ENCODE data around the gene RAD21L1.

Gene RAD21L1

DNA sequence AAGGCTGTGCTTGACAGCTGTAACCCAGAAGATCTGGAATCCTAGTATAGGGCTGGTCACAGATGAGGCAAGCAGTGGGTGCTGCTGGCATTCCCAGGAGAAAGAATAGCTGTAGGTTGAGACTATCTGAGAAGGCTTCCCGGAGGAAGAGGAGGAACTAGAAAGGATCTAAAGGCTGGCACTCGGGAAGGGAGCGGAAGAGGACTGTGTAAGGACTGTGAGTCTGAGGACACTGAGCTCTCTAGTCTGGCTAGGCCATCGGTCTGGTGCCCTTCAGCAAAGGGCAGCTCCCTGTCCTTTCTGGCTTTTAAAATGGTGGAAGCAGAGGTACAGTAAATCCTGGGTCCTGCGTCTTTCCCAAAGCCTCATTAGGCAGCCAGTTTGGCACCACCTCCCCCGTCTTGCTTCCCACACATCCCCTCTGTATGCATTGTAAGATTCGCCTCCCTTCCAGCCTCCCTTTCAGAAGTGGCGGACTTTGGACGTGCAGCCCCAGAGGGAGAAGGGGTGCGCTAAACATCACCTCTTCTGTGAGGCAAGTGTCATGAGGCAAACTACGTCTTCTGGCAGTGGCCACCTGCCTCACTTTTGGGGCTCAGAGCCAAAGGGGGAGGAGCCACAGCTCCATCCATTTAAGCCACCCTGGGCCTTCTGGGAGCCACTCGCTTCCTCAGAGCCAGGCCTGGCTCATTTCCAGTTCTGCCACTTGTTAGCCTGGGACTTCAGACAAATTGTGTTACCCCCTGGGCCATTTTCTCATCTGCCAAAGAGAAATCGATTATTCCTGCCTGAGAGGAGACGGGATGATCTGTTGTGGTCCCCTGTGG is 48.9 kb downstream of the RAD21L1 start:
- DNase-seq = no peak

DNA sequence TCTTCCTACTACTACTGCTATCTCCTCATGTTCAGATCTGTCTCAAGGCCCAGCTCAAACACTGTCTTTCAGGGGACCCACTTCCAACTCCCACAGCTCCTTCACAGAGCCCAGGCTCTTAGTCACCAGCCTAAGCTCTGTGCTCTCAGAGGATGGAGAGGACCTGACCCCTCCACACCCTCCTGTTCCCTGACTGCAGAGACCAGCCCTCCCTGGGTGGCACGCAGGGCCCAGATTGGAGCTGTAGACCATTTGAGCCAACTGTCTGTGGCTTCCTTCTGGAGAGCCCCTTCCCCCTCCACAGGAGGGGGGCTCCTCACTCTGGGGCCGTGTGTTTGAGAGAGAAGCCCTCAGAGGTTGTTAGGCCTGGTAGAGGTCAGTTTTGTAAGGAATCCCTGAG is 50.1 kb downstream of the RAD21L1 start:
- DNase-seq = peak; percentile 30

DNA sequence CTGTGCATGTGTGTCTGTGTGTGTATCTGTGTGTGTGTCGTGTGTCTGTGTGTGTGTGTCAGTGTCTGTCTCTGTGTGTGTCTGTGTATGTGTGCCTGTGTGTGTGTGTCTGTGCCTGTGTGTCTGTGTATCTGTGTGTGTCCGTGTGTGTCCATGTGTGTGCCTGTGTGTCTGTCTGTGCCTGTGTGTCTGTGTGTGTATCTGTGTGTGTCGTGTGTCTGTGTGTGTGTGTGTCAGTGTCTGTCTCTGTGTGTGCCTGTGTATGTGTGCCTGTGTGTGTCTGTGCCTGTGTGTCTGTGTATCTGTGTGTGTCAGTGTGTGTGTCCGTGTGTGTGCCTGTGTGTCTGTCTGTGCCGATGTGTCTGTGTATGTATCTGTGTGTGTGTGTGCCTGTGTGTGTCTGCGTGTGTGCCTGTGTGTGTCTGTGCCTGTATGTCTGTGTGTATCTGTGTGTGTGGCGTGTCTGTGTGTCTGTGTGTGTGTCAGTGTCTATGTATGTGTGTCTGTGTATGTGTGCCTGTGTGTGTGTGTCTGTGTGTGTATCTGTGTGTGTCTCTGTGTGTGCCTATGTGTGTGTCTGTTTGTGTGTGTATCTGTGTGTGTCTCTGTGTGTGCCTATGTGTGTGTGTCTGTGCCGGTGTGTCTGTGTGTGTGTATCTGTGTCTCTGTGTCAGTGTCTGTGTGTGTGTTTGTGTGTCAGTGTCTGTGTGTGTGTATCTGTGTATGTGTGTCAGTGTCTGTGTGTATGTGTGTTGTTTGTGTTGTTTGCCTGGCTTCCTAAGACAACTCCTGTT is 51.9 kb downstream of the RAD21L1 start:
- no peak for DNase-seq

DNA sequence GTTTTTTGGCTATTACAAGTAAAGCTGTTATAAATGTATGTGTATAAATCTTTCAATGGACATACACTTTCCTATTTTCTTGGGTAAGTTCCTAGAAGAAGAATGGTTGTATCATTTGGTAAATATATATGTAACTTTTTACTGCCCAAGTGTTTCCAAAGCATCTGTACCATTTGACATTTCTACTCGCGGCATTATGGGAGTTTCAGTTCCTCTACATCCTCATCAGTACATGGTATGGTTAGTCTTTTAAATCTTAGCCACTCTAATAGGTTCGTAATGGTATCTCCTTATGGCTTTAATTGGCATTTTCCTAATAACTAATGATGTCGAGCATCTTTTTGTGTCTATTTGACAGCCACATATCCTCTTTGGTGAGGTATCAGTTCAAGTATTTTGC is 53.1 kb downstream of the RAD21L1 start:
- no peak for DNase-seq

DNA sequence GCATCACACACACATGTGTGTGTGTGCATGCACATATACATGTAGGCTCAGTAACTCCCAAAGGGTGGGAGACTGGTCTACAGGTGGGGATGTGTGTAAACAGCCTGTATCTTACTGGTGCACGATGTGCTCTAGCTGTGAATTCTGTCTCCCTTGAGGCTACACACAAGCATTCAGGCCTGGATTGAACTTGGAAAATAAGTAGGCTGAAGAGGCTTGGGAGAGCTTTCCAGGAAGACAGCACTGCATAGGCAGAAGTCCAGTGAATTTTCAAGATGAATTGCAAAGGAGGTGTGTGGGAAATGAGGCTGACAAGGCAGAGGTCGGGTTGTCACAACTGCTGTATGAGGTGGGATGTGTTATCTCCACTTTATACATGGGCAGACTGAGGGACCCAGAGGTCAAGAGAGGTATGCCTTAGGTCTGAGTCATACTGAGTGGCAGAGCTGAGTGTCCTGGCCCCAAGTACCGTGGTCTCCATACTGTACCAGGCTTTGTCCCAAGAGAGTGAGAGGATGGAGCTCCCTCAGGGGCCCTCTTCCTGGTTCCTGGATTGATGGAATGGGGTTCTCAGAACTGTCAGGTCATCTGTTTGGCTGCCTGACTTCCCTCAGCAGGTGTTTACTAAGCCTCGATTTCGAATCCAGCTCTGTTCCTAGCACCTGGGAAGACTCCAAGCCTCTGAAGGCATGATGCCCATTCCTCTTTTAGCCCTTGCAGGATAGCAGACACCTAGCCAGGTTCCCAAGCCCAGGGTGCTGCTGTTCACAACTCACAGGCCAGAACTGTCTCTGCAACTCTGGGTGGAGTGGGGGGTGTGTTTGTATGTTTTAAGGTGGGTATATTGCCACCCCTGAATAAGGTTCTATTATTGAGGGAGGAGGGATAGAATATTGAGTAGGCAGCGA is 54.6 kb downstream of the RAD21L1 start:
- DNase-seq = peak; percentile 46

DNA sequence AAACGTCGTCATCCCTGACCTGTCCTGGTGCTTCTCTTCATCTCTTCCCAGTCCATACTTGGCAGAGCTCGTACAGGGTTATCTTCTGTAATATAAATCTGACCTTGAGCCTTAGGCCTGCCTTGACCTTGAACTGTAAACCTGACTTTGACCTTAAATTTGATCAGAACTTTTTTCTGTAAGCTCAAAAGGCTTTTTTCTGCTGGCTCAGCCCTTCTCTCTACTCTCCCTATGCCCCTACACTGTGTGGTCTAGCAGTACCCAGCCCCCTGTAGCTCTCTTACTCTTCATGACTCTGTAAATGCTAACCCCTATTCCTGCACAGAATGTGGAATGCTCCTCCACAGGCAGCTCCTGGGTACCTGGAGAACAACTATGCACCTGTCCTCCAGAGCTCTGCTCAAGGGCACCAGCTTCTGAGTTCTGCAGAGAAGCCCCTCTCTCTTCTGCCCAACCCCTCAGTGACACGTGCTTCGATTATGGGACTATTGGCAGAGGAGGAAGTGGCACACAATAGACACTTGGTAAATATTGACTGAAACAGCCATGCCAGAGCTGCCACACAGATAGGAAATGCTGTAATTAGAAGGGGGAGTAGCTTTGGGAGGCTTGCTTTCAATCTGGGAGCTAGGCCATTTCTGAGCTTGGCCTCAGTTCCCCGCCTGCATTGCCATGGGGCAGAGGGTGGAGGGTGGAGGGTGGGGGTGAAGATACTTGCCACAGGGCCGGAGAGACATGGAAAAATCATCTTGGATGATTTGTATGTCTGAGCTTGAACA is 55.6 kb downstream of the RAD21L1 start:
- peak; percentile 40 for DNase-seq

DNA sequence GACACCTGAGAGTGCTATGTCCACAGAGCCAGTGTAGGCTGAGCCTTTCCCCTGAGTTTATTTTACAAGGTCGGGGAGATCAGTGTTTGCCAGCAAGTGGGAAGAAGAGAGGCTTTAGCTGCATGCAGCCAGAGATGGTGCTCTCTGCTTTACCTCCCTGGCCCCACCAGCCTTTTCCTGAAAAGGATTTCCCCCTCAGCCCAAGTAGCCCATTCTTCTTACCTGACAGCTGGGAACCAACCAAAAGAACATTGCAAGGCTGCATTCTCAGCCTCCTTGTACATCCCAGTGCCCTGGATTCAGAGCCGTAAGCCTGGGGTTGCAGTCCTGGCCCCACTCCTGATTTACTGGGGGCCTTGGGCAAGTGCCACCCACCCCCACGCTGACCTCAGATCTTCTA is 57.1 kb downstream of the RAD21L1 start:
- DNase-seq = no peak

DNA sequence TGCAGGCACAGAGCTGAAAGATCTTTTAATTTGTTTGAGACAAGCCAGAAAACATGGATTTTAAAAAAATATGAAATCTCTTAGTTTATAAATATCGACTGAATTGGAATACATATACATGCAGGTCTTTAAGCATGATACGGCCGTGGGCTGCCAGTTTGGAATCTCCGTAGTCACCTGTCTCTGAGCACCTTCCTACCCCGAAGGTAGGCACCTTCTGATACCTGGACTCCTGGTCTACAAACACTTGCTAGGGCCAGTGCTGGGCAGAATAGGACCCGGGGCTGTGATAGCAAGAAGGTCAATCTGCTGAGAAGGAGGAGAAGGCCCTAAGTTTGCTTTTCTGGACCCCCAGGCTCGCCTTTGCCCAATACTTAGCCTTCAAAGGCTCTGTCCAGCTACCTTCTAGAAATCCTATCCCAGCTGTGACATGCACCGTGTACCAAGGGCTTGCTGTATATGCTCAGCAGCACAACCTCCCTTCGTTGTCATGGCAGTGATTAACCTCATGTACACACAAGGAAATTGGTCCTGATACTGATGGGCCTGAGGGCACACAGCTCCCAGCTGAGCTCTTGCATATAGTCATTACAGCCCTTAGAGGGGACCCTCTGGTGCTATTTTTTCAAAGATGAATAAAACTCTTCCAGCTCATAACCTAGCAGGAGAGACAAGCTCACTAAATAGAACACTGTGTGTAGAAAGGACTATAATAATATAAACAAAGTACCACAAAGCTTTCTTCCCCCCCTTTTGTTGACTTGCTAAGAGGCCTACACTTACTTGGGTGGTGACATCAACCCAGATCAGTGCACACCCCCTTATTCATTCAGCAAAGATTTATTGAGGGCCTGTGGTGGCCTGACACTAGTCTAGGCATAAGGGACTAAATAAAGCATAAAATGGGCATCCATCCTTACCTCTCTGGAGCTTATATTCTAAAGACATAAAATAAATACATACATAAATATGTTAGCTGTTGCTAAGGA is 58.0 kb downstream of the RAD21L1 start:
- peak; percentile 34 for DNase-seq

DNA sequence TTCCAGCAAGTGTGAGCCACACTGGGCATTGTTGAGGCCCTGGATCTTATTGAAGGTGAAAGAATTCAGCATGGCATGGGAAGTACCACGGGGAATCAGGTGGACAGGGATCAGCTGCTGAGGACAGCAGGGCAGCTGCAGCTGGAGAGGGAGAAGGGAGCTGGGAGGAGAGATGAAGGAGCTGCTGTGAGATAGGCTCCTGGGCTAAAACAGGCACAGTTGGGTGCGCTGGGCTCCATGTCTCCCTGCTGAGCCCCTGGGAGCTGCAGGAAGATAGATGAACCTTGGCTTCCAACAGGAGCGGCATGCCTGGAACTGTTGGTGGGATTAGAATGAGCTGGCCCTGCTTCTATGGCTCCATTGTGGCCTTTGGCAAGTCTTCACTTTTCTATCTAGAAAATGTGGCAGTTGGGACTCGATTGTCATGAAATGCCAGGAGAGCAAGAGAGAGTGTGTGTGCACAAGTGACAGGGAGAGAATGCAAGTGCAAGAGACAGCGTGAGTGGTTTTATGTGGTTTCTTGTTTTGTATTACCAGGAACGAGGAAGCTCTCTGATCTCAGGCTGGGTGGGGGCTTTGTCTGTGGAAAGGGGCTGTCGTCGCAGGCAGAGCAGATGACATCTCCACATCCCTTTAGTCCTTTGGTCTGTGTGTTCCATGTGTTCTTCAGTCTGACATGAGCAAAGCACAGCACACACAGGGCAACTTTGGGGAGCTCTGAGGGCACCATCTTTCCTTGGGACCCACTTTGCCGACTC is 60.6 kb downstream of the RAD21L1 start:
- DNase-seq = no peak

DNA sequence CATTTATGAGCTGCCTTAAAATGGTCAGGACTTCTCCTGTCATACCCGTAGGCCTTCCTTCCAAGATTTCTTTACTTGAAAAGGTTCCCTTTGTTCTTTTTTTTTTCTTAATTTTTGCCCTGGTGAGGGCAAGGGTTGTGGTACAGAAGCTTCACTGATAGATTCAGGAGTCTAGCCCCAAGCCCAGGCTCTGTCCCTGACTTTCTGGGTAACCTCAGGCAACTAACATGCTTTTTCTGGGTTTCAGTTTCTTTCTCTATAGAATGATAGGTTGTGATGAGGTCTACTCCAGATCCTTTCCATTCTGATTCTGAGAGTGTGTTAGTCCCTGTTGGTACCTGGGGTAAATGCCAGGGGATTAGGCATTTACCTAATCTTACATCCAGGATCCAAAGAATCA is 61.5 kb downstream of the RAD21L1 start:
- no peak for DNase-seq

DNA sequence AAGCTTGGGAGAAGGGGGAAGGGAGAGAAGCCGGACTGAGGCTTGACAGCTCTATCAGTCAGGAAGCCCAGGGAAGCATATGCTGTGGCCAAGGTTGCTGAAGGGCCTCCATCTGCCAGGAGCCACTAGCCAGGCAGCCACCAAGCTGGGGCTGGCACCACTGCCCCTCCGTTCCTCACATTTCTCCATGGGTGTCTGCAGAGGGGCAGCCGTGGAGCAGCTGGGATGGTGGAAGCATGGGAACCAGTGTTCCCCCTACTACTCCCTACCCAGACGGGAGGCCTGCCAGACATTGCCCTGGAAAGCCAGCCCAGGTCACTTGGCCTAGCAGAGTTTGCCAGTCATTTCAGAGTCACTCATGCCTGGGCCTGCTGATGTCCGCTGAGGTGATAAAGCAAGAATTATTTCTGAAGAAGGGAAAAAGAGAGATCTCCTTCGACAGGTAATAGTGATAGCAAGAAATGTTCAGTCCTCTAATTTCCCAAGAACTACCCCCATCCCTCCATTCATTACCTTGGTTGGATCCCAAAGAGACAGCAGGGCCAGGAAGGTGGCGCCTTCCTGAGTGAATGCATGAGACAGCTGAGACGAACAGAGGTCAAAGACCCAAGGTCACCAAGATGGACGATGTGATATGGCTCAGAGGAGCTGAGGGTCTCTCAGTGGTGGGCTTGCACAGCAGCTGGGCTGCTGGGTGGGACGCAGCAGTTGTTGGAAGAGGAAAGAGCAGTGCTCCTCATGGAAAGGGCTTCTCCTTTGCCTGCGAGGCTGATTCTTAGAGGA is 62.1 kb downstream of the RAD21L1 start:
- no peak for DNase-seq

DNA sequence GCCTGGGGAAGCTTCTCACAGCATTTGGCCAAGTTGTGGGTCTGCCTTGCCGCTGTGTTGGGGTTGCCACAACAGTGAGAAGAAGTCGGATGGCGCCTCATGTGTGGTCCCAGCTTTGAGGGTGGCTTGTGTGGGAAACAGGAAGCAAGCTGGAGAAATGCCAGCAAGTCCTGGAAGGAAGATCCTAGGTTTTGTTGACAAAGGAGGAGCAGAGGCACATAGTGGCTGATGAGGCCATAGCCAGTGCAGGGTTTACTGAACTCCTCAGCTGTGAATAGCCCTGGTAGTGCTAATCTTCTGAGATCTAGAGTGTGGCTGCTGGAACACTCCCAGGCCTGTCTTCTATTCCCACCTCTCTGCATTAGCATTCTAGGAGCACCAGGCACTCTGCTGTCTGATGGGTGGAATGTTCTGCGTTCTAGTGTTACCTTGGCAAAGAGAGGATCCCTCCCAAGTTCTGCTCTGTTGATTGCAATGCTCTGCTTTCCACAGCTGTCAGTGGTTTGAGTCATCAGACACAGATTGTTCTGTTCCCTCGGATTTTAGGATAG is 65.4 kb downstream of the RAD21L1 start:
- DNase-seq = no peak

DNA sequence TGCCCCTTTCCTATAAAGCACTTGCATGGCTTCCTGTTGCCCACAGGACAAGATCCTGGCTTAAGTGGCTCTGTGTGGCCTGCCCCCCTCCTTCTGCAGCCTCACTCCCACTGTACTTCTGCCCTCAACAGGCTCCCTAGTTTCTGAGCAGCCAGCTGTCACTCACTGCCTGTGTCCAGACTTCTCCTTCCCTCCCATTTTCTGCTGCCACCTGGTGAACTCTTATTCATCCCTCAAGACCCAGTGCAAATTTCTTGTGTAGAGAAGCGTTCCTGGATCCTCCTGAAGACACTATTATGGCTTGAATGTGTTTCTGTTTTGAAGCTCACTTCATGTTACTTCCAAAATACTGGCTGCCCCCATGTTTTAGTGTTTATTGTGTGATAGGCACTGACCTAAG is 66.8 kb downstream of the RAD21L1 start:
- no peak for DNase-seq

DNA sequence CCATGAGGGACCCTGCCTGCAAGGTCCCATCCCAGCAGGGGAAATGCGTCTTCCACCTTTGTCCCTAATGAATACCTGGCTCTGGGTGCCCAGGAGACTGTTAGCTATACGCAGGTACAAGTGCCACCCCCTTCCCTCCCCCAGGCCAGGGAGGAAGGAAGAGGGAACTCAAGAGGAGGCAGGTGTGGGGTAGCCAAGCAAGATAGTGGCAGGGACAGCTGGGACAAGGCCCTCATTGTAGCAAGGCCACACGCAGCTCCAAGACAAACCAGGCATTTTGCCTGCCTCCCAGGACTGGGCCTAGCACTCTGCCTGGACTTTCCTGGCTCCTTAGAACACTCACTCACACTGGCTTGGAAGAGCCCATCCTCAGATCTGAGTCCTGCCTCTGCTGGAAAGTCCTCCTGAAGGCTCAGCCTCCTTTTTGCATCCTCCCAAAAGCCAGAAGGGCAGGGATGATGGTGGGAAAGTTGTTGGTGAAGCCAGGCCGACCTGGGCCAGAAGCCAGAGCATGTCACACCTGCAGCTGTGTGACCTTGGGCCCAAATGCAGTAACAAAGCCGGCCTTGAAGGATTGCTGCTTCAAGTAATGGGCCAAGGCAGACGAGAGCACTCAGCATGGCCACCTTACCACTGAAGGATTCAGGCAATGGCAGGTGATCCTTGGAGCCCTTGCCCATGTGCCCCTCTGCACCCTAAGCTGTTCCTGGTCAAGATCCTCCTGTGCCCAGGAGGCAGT is 68.0 kb downstream of the RAD21L1 start:
- DNase-seq = no peak

DNA sequence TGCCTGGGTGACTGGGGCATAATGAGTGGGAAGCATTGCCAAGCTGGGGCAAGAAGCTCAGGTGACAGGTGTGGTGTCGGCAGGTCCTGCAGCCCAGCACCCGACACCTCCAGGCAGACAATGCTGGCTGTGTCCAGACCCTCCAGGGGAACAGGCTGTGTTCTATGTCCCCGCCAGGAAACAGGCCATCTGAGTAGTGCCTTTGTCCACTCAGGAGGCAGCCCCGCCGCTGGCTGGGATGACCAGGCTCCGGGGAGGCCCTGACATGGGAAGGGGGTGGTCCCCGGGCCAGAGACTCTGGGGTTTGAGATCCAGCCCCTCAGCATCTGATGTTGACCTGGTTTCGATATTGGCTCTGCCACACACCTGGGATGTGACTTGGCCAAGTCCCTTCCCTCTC is 68.7 kb downstream of the RAD21L1 start:
- no peak for DNase-seq

DNA sequence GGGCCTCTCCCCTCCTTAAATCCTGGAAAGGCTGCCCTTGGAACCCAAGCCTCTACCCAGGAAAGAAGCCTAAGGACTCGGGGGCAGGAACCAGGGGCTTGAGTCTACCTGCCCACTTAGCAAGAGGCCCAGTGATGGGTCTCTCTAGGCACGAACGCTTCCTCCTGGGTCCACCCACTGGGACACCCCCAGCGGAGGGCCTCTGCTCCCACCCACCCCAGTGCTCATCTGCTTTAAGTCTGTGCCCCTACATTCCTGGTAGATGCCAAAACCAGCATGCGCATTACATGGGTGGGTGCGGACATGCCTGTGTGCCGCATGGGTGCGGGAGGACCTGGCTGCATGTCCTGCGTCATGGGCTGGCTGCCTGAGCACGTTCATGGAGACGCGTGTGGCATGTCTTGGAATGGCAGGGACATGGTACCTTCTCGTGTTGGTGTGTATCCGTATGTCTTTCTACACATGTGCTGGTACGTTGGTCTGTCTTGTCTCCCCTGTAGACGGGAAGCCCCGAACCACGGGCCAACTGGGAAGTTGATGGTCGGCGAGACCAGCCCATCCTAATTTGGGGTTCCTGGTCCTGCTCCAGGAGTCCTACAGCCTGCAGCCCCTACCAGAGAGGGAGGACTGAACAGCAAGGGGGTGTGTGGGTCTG is 69.6 kb downstream of the RAD21L1 start:
- DNase-seq = no peak

DNA sequence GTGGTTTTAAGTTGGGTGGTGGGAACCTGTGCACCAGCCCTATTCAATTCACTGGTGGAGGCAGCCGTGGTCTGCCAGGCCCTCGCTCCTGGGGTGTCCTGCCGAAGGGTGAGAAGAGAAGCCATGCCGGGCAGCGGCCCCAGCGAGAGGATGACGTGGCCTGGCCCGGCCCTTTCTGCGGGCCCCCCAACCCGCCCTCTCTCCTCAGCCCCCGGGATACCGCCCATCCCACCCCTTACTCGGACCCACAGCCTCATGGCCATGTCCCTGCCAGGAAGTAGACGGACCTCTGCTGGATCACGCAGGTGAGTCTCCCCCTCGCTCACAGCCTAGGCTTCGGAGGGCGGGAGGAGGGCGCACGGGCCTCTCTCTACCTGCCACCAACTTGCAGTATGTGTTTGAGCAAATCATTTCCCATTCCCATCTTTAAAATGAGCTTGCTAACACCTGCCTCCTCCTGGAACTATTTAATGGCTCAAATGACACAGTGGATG is 70.3 kb downstream of the RAD21L1 start:
- no peak for DNase-seq

DNA sequence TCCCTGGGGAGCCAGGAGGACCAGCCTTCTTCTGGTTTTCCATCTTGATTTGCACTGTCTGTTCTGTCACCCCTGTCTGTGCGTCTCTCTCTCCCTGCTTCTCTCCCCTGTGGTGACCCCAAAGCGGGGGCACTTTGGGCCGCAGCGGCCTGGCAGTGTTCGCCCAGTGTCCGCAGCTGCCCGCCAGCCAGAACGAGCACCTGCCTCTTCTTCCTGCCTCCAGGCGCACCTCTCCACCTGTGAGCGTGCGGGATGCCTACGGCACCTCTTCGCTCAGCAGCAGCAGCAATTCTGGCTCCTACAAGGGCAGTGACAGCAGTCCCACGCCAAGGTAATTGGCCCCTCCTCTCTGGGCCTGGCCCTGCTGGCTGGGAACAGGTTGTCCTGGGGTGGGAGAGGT is 71.1 kb downstream of the RAD21L1 start:
- DNase-seq = no peak

Data from activated CD8-positive, alpha-beta memory T cell treated with anti-CD3 and anti-CD28 coated beads, Interleukin-2, amount 50 U/mL, for 48 hours (primary cell).